ENCODE results near the gene SLC22A1. TPM values are rescaled to one million over a fixed set of nuclear protein-coding genes. Genes with fewer than 3 reads are reported as not detected.

SLC22A1 gene
- total and polyA plus RNA-seq, 11 donors: 0.10 to 1.4 (median 0.32) TPM; not detected in 4

GRCh38 chr6:160167604-160168399, 46.2 kb downstream of the SLC22A1 start:
- WGBS, 4 donors: 85 to 91% (median 87%) methylated on average over 7 of the region's 7 CpGs
- ATAC-seq (no peak), DNase-seq (no peak)
- no peaks in the 10 kb centered on the region for H3K27me3 ChIP-seq
- TF ChIP-seq POLR2A (IDR thresholded peaks at IDR 0.05) (no peak), CTCF (IDR thresholded peaks at IDR 0.05) (no peak)
- H3K4me1 ChIP-seq: no peaks in the 10 kb centered on the region
- intact Hi-C loops (cut with DNase I): no loop called here
- H3K27ac ChIP-seq: no peak overlapping the region
- H3K9me3 ChIP-seq: no peaks in the 10 kb centered on the region
- no peak overlapping the region for H3K4me3 ChIP-seq
- no peaks in the 10 kb centered on the region for H3K36me3 ChIP-seq

- 42 to 51% (median 46%) methylated on average over 6 of the region's 6 CpGs for WGBS, 4 donors
- intact Hi-C loops (cut with DNase I): no loop called here
- DNase-seq (no peak), ATAC-seq (peak in 1 of 4 donors; percentile 34)
- no peak overlapping the region for H3K4me3 ChIP-seq
- H3K27ac ChIP-seq: peak overlapping the region in 2 of 12 donors; percentile 15 to 33
- no peaks in the 10 kb centered on the region for H3K9me3 ChIP-seq
- H3K27me3 ChIP-seq: peaks cover 0 to 5% (median 0%) of the 10 kb centered on the region in 9 donors
- no peaks in the 10 kb centered on the region for H3K36me3 ChIP-seq
- H3K4me1 ChIP-seq: no peaks in the 10 kb centered on the region
- TF ChIP-seq POLR2A (IDR thresholded peaks at IDR 0.05) (no peak), CTCF (IDR thresholded peaks at IDR 0.05) (no peak)
Observed at GRCh38 chr6:160170018-160170680, 48.5 kb downstream of the SLC22A1 start.

GRCh38 chr6:160172704-160173103, 51.1 kb downstream of the SLC22A1 start:
- DNase-seq (no peak), ATAC-seq (no peak)
- intact Hi-C loops (cut with DNase I): no loop called here
- no peak for TF ChIP-seq POLR2A (IDR thresholded peaks at IDR 0.05)
- TF ChIP-seq CTCF (IDR thresholded peaks at IDR 0.05): no peak
- Histone ChIP-seq H3K36me3 (no peaks in the 10 kb centered on the region), H3K27me3 (peaks cover 0 to 5% (median 0%) of the 10 kb centered on the region in 9 donors), H3K9me3 (no peaks in the 10 kb centered on the region), H3K27ac (no peak overlapping the region), H3K4me3 (no peak overlapping the region), H3K4me1 (no peaks in the 10 kb centered on the region)
- WGBS, 4 donors: 91 to 93% (median 92%) methylated on average over 5 of the region's 5 CpGs

GRCh38 chr6:160173806-160174527, 52.4 kb downstream of the SLC22A1 start:
- Histone ChIP-seq H3K4me3 (no peak overlapping the region), H3K27me3 (peaks cover 0 to 5% (median 0%) of the 10 kb centered on the region in 9 donors), H3K36me3 (no peaks in the 10 kb centered on the region), H3K27ac (no peak overlapping the region), H3K9me3 (no peaks in the 10 kb centered on the region), H3K4me1 (no peaks in the 10 kb centered on the region)
- ATAC-seq (no peak), DNase-seq (no peak)
- intact Hi-C loops (cut with DNase I): no loop called here
- TF ChIP-seq POLR2A (IDR thresholded peaks at IDR 0.05) (no peak), CTCF (IDR thresholded peaks at IDR 0.05) (no peak)
- 64 to 74% (median 72%) methylated on average over 9 of the region's 9 CpGs for whole genome bisulfite sequencing, 4 donors
